GM21529 (cell line): ENCODE data around the gene WAS.
"Not testable (repeated sequence)": the region's sequence is repeated elsewhere in the genome, so short reads cannot be mapped to it uniquely, and the experiment has no call there.

Source experiments
- ATAC-seq: cut with Tn5 transposase; IDR thresholded peaks from one replicate; pipeline ENCODE4 v1.9.1; 2021; ENCODE audit not compliant: unreplicated experiment

WAS gene

DNA sequence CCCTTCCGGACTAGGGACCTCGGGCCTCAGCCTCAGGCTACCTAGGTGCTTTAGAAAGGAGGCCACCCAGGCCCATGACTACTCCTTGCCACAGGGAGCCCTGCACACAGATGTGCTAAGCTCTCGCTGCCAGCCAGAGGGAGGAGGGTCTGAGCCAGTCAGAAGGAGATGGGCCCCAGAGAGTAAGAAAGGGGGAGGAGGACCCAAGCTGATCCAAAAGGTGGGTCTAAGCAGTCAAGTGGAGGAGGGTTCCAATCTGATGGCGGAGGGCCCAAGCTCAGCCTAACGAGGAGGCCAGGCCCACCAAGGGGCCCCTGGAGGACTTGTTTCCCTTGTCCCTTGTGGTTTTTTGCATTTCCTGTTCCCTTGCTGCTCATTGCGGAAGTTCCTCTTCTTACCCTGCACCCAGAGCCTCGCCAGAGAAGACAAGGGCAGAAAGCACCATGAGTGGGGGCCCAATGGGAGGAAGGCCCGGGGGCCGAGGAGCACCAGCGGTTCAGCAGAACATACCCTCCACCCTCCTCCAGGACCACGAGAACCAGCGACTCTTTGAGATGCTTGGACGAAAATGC is at the start of gene WAS:
WAS (plus strand) TSS at position 389 of the 572 bp plus-strand sequence; CDS start at position 444, 55 bp downstream.
- ATAC-seq, result peak; percentile 88

DNA sequence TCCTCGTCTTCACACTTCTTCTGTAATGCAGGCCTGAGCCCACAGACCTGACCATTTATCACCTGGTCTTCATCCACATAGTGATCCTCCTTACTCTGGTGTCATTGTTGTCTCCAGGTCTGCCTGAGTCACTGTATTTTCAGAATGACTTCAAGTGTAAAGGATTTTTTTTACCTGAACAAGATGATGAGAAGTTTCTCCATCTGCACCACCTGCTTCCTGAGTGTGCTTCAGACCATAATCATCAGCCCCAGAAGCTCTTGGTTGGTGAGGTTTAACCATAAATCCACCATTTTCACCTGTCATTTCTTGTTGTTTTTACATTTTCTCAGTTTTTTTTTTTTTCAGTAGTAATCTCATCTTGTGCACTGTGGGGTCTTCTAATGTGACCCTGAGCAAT is 47.3 kb upstream of the WAS start:
- ATAC-seq, result no peak

DNA sequence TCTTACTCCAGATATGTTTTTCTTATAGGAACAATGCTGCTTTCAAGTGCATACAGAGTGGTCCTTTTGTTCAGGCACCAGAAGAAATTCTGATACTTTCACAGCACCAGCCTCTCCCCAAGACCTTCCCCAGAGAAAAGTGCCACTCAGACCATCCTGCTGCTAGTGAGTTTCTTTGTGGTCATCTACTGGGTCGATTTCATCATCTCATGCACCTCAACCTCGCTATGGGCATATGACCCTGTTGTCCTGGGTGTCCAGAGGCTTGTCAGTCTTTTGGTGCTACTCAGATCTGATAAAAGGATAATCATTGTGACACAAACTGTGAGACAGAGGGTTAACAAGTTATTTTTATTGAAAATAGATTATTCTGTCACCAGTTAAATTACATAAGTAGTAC is 46.8 kb upstream of the WAS start:
- ATAC-seq, result no peak

DNA sequence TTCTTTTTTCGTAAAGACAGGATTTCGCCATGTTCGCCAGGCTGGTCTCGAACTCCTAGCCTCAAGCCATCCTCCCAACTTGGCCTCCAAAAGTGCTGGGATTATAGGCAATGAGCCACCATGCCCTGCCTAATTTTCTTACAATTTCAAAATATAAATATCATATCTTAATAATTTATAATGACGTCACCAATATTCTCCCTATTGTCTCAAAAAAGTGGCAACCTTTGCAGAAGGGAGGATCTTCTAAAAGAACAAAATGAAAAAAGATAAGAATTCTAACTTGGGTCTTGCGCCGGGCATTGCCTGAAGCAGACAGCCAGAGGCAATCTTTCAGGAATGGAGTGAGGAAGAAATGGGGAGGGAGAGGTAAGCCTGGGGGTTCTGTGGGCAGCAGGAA is 37.9 kb upstream of the WAS start:
- no peak for ATAC-seq

DNA sequence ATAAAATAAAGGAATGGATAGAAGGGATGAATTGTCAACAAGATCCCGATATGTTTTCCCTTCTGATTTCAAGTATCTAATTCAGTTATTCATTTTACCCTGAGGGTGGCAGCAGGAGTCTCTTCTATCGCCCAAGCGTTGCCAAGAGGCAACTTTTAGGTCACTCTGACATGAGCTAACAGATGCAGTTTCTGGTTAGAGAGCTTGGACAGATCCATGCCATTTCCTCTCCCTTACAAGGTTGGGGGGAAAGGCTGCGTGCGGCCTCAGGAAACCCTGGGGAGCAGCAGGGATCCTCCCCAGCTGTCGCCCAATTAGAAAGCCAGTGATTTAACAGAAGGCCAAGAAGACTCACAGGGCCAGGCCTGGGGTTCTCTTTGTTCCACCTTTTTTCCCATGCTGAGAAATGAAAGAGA is 35.3 kb upstream of the WAS start:
- ATAC-seq, result no peak

DNA sequence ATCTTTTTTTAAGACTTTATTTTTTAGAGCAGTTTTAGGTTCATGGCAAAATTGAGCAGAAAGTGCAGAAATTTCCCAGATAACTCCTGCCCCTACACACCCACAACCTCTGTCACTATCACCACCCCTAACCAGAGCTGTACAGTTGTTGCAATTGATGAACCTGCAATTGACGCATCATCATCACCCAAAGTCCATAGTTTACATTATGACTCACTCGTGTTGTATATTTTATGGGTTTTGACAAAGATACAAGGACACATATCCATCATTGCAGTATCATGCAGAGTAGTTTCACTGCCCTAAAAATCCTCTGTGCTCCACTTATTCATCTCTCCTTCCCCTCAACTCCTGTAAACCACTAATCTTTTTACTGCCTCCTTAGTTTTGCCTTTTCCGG is 34.5 kb upstream of the WAS start:
- ATAC-seq, result no peak

DNA sequence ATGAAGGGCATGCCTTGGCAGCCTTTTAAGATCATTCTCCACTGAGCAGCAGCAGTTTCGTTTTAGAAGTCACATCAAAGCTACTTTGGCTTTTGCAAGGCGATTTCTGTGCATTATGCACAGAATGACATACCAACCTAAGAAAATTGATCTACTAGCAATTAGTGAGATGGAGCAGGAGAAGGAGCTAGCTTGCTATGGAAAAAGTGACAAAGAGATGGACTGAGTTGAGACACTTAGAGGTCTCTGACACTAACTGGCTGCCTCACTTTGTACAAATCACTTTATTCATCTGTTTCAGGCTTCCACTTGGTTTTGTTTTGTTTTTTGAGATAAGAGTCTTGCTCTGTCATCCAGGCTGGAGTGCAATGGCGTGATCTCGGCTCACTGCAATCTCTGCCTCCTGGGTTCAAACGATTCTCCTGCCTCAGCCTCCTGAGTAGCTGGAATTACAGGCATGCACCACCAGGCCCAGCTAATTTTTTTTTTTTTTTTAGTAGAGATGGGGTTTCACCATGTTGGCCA is 31.5 kb upstream of the WAS start:
- ATAC-seq, result not testable (repeated sequence)

DNA sequence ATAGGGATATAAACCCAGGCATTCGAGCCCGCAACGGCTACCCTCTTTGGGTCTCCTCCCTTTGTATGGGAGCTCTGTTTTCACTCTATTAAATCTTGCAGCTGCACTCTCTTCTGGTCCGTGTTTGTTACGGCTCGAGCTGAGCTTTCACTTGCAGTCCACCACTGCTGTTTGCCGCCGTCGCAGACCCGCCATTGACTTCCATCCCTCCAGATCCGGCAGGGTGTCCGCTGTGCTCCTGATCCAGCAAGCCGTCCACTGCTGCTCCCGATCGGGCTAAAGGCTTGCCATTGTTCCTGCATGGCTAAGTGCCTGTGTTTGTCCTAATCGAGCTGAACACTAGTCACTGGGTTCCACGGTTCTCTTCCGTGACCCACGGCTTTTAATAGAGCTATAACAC is 28.9 kb upstream of the WAS start:
- ATAC-seq, result not testable (repeated sequence)

DNA sequence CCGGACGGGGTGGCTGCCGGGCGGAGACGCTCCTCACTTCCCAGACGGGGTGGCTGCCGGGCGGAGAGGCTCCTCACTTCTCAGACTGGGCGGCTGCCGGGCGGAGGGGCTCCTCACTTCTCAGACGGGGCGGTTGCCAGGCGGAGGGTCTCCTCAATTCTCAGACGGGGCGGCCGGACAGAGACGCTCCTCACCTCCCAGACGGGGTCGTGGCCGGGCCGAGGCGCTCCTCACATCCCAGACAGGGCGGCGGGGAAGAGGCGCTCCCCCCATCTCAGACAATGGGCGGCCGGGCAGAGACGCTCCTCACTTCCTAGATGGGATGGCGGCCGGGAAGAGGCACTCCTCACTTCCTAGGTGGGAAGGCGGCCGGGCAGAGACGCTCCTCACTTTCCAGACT is 23.9 kb upstream of the WAS start:
- not testable (repeated sequence) for ATAC-seq

DNA sequence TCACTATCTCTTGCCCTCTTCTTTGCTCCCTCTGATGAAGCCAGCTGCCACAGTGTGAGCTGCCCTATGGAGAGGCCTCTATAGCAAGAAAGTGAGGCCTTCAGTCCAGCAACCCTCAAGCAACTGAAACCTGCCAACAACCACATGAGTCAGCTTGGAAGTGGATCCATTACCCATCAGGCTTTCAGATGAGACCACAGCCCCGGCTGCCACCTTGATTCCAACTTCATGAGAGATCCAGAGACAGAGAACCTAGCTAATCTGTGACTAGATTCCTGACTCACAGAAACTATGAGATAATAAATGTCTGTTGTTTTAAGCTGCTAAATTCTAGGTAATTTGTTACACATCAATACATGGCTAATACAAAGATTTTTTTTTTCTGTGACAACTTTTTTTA is 20.4 kb upstream of the WAS start:
- no peak for ATAC-seq

DNA sequence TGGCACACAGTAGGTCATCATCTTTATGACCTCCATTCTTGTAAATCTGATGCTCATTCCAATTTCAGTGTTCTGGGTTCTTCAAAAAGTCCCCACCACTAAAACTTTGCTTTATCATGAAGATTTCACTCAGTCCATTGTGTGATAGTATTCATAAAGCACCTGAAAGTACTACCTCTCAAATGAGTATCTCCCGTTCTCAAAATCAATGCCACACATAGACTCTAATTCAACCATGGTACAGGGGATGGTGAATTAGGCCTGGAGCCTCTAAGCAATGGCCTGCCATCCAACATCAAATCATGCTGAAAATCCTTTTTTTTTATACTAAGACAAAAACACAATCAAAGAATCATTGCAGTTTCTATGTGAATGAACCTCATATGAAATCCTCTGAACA is 19.4 kb upstream of the WAS start:
- ATAC-seq, result no peak

DNA sequence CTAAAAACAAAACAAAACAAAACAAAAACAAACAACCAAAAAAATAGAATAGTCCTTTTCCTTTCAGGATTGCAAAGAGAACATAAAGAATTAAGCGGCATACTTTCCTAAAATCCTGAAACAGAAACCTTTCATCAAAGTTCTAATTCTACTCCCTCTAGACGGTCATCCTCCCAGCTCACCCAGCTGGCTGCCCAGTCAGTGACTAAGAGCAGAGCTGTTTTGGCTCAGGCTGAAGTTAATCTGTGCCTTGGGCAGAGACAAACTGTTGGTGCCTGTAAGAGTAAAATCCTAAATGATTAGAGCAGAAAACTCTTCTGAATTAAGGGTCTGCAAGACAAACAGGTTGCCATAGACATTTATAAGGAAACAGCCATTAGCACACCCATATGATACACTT is 17.6 kb upstream of the WAS start:
- no peak for ATAC-seq

DNA sequence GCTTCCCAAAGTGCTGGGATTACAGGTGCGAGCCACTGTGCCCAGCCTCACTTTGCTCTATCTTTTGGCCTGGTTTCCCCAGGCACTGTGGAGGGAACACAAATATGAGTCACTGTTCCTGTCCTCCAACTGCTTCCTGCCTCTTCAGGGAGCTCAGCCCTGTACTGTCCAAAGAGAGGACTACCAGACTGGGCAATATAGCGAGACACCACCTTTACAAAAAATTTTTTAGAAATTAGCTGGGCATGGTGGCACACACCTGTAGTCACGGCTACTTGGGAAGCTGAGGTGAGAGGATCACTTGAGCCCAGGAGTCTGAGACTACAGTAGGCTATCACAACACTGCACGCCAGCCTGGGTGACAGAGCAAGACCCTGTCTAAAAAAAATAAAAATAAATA is 16.9 kb upstream of the WAS start:
- ATAC-seq, result no peak

DNA sequence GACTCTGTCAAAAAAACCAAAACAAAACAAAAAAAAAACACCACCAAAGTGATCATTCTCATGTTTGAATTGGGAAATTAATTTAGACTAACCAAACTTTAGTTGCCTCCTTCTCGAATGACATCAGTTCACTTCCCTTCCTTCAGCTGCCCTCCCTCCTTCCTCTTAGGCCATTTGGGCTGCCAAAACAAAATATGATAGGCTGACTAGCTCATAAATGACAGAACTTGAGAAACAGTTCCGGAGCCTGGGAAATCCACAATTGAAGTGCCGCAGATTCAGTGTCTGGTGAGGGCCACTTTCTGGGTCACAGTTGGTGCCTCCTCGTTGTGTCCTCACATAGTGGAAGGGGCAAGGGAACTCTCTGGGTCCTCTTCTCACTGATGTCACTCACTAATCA is 16.1 kb upstream of the WAS start:
- no peak for ATAC-seq

DNA sequence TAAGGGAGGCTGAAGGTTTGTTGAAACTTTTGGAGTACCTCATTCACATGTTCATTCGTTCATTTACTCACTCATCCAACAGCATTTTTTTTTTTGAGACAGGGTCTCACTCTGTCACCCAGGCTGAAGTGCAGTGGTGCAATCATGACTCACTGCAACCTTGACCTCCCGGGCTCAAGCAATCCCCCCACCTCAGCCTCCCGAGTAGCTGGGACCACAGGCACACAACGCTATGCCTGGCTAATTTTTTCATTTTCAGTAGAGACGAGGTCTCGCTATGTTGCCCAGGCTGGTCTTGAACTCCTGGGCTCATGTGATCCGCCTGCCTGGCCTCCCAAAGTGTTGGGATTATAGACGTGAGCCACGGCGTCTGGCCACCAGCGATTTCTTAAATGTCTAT is 15.4 kb upstream of the WAS start:
- ATAC-seq, result not testable (repeated sequence)

DNA sequence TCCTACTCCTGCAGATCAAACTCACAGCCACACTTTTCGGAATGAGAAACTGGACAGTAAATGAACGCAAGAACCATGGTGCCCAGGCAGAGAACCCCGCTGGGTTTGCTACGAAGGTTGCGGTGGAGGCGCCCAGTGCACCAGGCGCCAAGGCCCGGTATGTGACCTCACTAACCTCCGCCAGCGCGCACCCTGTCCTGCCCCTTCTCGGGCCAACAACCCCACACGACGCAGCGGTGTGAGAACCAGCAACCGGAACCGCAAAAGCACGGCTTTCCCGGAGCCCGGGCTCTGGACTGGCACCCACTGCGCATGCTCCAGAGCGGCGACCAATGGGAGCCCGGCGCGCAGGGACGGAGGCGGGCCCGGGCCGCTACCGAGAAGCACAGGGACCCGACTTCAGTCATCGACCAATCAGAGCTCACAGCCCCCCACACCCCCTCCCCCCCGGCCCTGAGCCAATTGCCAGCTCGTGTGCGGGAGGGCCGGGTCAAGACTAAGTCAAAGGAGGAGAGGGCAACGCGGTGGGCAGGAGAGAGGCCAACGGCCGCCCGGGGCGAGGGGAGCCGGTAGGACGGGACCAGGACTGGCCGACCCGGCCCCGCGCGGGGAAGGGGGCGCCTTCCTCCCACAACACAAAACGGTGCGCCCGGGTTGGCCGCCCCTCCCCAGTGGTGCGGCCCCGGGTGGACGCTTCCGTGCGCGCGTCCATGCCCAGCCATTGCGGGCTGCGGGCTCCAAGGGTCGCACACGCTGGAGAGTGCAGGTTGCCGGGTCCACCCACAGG is 7.3 kb upstream of the WAS start:
- ATAC-seq, result peak; percentile 89

DNA sequence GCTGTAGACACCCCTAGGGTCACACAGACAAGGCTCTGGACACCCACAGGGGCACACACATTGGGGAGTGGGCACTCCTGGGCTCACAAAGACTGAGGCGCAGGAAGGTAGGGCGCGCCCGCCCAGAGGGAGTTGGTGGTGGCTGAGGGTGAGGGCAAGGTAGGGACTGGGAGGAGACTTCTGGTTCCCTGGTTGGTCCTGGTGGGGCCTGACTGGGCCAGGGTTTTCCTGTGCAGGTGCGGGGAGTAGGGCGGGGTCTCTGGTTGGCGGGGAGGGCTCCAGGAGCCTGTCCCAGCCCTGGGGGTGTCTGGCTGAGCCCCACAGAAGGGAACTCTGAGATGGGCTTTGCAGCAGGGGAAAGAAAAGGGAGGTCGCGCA is 6.7 kb upstream of the WAS start:
- peak; percentile 11 for ATAC-seq

DNA sequence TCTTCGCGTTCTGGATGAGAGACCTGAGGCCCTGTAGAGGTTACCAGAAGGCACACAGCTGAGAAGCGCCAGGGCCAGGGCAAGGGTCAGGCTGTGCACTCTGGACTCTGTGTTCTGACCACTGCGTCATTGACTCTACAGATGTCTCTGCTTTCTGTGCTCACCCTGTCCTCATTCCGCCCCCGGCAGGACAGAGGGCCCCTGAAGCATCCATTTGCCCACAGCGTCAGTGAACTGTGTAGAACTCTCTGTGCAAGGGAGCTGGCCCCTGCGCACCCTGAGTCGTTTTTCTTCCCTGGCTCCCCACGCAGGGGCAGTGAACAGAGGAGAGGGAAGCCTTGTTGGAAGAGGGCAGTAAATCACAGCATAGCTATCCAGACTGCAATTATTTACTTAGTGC is 6.1 kb upstream of the WAS start:
- no peak for ATAC-seq

DNA sequence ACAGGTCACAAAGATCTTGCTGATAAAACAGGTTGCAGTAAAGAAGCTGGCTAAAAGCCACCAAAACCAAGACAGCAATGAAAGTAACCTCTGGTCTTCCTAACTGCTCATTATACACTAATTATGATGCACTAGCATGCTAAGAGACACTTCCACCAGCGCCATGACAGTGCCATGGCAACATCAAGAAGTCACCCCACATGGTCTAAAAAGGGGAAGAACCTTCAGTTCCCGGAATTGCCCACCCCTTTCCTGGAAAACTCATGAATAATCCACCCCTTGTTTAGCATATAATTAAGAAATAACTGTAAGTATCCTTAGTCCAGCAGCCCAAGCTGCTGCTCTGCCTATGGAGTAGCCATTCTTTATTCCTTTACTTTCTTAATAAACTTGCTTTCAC is 3.1 kb upstream of the WAS start:
- ATAC-seq, result not testable (repeated sequence)

DNA sequence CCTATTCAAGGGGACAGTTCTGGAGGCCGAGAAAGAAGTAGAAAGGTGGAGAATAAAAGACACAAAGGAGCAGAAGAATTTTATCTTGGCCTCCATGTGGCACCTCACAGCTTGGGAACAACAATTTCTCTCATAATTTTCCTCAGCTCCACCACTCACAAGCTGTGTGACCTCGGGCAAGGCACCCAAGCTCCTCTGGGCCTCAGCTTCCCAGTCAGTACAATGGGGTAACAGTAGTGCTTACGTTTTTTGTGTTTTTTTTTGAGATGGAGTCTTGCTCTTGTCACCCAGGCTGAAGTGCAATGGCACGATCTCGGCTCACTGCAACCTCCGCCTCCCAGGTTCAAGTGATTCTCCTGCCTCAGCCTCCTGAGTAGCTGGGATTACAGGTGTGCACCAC is 2.7 kb upstream of the WAS start:
- ATAC-seq, result not testable (repeated sequence)

DNA sequence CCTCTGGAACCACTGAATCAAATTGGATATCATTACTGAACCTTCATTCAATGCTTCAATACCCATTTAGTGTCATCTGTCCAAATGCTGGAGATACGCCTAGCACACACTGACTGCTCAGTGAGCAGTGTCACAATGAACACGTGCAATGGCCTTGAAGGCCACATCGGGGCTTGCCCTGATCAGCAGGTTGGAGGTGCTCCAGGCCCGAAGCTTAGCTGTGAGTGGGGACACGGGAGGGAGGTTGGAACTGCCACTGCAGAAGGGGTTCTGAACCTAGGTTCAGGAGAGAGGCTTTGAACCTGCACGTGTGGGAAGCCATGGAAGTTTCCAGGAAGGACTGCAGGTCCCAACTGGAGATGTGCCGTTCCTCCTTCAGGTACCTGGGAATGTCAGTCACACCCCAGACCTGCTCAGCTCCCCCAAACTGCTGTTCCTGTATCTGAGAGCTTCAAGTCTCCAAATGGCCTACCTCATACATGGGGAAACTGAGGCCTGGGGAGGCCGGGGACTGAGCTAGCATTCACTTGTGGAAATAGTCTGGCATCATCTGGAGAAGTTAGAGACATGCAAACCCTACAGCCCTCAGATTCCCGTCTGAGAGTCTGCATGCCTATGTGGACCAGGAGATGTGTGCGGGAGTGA is 1.9 kb upstream of the WAS start:
- ATAC-seq, result no peak

DNA sequence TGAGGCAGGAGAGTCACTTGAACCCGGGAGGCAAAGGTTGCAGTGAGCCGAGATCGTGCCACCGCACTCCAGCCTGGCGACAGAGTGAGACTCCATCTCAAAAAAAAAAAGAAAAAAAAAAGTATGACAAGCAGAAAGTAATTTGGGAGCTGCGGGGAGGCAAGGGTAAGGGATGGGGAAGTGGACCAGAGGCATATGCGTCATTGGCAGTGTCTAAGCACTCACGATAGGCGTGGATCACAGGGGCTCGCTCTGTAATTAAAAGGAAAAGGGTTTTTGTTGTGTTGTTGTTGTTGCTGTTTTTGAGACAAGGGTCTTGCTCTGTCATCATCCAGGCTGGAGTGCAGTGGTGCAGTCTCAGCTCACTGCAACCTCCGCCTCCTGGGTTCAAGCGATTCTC is 804 bp upstream of the WAS start:
- not testable (repeated sequence) for ATAC-seq
